Naive thymus-derived CD8-positive, alpha-beta T cell (primary cell): ENCODE results near the gene CLCNKA. TPM values are rescaled to one million over a fixed set of nuclear protein-coding genes. Genes with fewer than 3 reads are reported as not detected.
"Not testable (repeated sequence)": the region's sequence is repeated elsewhere in the genome, so short reads cannot be mapped to it uniquely, and the experiment has no call there.

Source experiments
- ATAC-seq, 2 donors: fragments of 150-1000 bp; cut with Tn5 transposase in 1 of 2; sonication (Bioruptor Pico), chemical (Tn5 transposase) in 1 of 2; 1 replicate in 1 of 2; 2 replicates in 1 of 2; pipeline ENCODE4 v1.10.0; 2021; ENCODE audit warnings: mild to moderate bottlenecking in 2 of 2, moderate library complexity in 2 of 2
- POLR2A ChIA-PET: fragments of 350-600 bp; sonication (Branson Sonifier 250); formaldehyde crosslinking; loops from one replicate; lab custom pipeline; 2021; ENCODE audit warnings: antibody characterized with exemption; lab: Charles Lee
- DNase-seq, 10 donors: peaks; one replicate each; pipeline versions ENCODE4 v3.0.0 to v3.0.0-alpha.2; 2020 to 2022
- H3K27ac Mint-ChIP-seq, 10 donors: one replicate each; pipeline ENCODE4 v1.8.0; 2020 to 2022; ENCODE audit warnings: mild to moderate bottlenecking in 10 of 10, mixed read lengths in 10 of 10, moderate library complexity in 4 of 10, inconsistent platforms in 1 of 10
- H3K27me3 Mint-ChIP-seq, 5 donors: one replicate each; pipeline ENCODE4 v1.8.0; 2021 to 2022; ENCODE audit warnings: mixed read lengths in 5 of 5
- H3K36me3 Mint-ChIP-seq, 3 donors: one replicate each; pipeline ENCODE4 v1.8.0; 2020 to 2022; ENCODE audit warnings: mixed read lengths in 3 of 3, mild to moderate bottlenecking in 2 of 3, inconsistent platforms in 1 of 3
- H3K4me1 Mint-ChIP-seq, 4 donors: one replicate each; pipeline ENCODE4 v1.8.0; 2021 to 2022; ENCODE audit warnings: mixed read lengths in 4 of 4
- H3K4me3 Mint-ChIP-seq, 10 donors: one replicate each; pipeline ENCODE4 v1.8.0; 2020 to 2022; ENCODE audit warnings: mild to moderate bottlenecking in 10 of 10, mixed read lengths in 10 of 10, moderate library complexity in 6 of 10, inconsistent platforms in 1 of 10
- H3K9me3 Mint-ChIP-seq, 9 donors: one replicate each; pipeline ENCODE4 v1.8.0; 2020 to 2022; ENCODE audit warnings: mixed read lengths in 9 of 9, mild to moderate bottlenecking in 3 of 9, inconsistent platforms in 1 of 9, moderate library complexity in 1 of 9
- polyA plus RNA-seq, 3 donors: library from polyadenylated mRNA; unstranded; fragments of 300-500 nt; fragmentation: Illumina TruSeq; gene quantifications; one replicate each; pipeline ENCODE4 v1.2.3, GENCODE V29; 2021
- total RNA-seq, 8 experiments: library from RNA in 2 of 8; stranded (reverse) in 2 of 8; gene quantifications; one replicate each; pipeline ENCODE4 v1.2.3 and lab custom pipeline; 2021 to 2026

CLCNKA gene
- total and polyA plus RNA-seq, 5 experiments from 2014 or later, result not detected

DNA sequence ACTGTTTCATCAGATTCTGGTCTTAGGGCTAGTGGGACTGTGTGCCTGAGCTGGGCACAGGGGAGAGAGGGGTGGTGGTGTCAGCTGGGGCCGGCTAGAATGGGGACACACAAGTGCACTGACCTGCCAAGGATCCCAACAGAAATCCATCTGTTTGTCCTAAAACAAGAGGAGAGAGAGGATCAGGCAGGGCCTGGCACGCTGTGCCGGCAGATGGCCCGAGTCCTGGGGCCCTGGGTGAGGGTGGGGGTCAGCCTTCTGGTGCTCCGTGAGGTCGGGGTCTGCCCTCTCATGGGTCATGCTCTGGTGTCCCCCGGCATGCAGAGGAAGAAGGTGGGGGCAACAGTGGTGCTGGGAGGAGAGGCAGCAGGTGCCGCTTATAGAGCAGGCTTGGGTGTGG, 18.0 kb downstream of the CLCNKA start:
- POLR2A ChIA-PET, H3K4me1 Mint-ChIP-seq, H3K27ac Mint-ChIP-seq, H3K27me3 Mint-ChIP-seq, H3K9me3 Mint-ChIP-seq, ATAC-seq, H3K4me3 Mint-ChIP-seq, DNase-seq, H3K36me3 Mint-ChIP-seq: not testable (repeated sequence)

DNA sequence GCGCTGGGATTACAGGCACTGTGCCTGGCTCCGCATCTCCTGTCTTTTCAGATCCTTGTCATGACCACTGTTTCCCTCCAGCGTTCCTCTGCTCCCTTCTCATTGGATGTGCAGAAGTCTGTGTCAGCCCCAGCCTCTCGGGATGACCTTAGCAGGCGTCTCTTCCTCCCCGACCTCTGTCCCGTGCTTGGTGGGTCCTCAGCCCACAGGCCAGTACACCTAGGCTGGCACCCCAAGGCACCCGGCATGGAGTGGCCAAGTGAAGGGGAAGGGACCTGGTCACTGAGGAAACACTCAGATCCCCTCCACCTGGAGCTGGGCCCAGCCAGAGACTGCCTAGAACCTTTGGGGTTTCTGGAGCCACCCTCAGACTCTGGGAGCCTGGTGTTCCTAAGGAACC, 19.4 kb downstream of the CLCNKA start:
- POLR2A ChIA-PET, result no interaction called here
- Mint-ChIP-seq H3K36me3 (no peaks in the 10 kb centered on the region), H3K4me3 (no peak overlapping the region), H3K4me1 (no peaks in the 10 kb centered on the region), H3K27me3 (peaks cover 0 to 7% (median 0%) of the 10 kb centered on the region in 5 donors), H3K27ac (no peak overlapping the region), H3K9me3 (no peaks in the 10 kb centered on the region)
- ATAC-seq (no peak), DNase-seq (no peak)

DNA sequence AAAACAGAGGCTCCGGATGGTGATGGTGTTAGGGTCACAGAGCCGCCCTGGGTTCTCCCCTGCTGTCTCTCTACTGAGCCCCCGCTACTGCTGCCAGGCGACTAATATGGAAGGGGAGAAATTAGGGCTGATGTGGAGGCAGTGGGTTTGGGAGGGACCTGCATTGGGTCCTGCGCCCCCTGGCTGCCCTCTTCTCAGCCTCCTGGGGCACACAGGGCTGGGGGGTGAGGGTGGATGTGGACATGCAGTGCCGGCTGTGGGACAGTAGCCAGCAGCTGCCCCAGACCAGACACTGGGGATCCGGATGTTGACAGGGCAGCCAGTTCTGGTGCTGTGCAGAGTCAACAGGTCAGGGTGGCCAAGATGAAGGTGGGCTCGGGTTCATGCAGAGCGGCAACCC, 20.3 kb downstream of the CLCNKA start:
- Mint-ChIP-seq H3K36me3 (no peaks in the 10 kb centered on the region), H3K4me3 (no peak overlapping the region), H3K4me1 (no peaks in the 10 kb centered on the region), H3K9me3 (no peaks in the 10 kb centered on the region), H3K27me3 (peaks cover 0 to 6% (median 0%) of the 10 kb centered on the region in 5 donors), H3K27ac (no peak overlapping the region)
- no peak for DNase-seq
- POLR2A ChIA-PET, result no interaction called here
- no peak for ATAC-seq

DNA sequence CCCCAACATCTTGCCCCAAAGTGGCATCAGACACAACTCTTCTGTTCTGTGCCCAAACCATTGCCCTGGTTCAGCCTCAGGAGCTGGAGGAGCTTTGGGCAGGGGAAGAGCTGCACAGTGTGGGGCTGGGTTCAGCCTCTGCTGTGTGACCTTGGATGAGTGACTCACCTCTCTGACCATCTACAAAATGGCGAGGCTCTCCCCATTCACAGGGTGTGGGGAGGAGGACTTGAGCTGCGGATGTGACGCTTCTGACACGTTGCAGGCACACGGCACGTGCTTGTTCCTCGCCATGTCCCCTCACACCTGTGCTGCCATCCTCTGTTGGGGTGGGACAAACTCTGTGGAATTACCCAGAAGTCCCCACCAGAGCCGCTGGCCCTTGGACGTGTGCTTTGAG, 20.8 kb downstream of the CLCNKA start:
- H3K36me3 Mint-ChIP-seq, H3K4me3 Mint-ChIP-seq, POLR2A ChIA-PET, DNase-seq, H3K9me3 Mint-ChIP-seq, H3K27me3 Mint-ChIP-seq, H3K27ac Mint-ChIP-seq, H3K4me1 Mint-ChIP-seq, ATAC-seq: not testable (repeated sequence)

DNA sequence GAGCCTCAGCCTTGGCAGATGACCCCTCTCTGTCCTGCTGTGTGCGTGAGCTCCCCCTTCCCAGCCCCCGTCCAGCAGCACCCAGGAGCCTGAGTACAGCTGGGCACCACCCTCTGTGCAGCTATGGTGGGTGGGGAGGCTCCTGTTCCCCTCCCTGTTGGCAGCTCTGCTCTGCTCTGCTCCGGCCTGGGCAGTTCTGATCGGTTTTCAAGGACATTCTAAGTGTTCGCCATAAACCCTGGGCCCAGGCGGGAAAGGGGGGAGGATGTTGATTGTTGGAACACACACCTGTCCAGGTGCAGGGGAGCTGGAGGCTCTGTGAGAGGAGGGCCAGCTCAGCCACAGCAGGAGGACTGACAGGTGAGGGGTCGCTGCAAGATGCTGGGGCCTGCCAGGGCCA, 21.7 kb downstream of the CLCNKA start, which contains the start of gene CLCNKB:
CLCNKB (plus strand) TSS at position 262 of the 400 bp plus-strand sequence. CDS start 711 bp downstream, outside the sequence.
- Mint-ChIP-seq H3K27ac (peak within 1 kb of the TSS in 1 of 10 donors; percentile 40), H3K4me3 (no peak within 1 kb of the TSS), H3K4me1 (peaks cover 0 to 3% (median 0%) of the 10 kb centered on the region in 4 donors), H3K36me3 (no peaks in the 10 kb centered on the region), H3K27me3 (peaks cover 0 to 3% (median 0%) of the 10 kb centered on the region in 5 donors), H3K9me3 (no peaks in the 10 kb centered on the region)
- DNase-seq, result no peak
- POLR2A ChIA-PET, result no interaction called here
- no peak for ATAC-seq

DNA sequence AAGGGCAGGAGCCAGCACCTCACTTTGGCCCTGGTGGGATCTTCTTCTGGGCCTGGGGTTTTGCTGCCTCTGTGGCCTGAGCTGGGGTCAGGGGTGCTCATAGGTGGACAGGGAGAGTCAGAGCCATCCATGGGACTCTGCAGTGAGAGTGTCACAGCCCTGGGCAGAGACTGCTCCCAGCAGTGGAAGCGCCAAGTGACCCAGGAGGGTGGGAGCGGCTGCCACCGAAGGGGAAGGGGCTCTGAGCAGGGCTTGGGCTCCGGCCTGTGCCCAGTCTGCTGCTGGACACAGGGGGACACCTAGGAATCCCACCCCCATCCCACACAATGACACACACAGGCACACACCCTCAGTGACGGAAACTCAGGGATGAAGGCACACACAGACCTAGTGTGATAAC, 22.1 kb downstream of the CLCNKA start:
- Mint-ChIP-seq H3K4me1 (peaks cover 0 to 5% (median 0%) of the 10 kb centered on the region in 4 donors), H3K9me3 (no peaks in the 10 kb centered on the region), H3K4me3 (no peak overlapping the region), H3K27me3 (peaks cover 0 to 3% (median 0%) of the 10 kb centered on the region in 5 donors), H3K36me3 (no peaks in the 10 kb centered on the region), H3K27ac (no peak overlapping the region)
- DNase-seq, result no peak
- no peak for ATAC-seq
- POLR2A ChIA-PET, result no interaction called here

DNA sequence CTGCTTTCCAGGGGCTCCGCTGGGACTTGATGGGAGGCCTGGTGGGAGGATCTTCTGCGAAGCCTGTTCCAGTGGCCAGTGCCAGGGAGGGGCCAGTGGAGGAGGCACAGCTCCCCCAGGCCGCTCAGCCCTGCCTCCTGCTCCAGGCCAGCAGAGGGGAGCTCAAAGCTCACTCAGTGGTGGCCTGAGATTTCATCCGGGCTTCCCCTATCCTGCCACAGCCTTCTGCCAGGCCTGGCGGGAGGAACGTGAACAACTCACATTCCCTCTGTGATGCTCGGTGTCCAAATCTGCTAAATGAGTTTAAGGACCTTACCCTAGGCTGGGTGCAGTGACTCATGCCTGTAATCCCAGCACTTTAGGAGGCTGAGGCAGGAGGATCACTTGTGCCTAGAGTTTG, 25.0 kb downstream of the CLCNKA start:
- ATAC-seq (no peak), DNase-seq (no peak)
- Mint-ChIP-seq H3K4me1 (peaks cover 0 to 8% (median 4%) of the 10 kb centered on the region in 4 donors), H3K27me3 (peaks cover 0 to 19% (median 13%) of the 10 kb centered on the region in 5 donors), H3K36me3 (no peaks in the 10 kb centered on the region), H3K27ac (no peak overlapping the region), H3K9me3 (no peaks in the 10 kb centered on the region), H3K4me3 (peak overlapping the region in 2 of 10 donors; percentile 20 to 57)
- POLR2A ChIA-PET, result no interaction called here

DNA sequence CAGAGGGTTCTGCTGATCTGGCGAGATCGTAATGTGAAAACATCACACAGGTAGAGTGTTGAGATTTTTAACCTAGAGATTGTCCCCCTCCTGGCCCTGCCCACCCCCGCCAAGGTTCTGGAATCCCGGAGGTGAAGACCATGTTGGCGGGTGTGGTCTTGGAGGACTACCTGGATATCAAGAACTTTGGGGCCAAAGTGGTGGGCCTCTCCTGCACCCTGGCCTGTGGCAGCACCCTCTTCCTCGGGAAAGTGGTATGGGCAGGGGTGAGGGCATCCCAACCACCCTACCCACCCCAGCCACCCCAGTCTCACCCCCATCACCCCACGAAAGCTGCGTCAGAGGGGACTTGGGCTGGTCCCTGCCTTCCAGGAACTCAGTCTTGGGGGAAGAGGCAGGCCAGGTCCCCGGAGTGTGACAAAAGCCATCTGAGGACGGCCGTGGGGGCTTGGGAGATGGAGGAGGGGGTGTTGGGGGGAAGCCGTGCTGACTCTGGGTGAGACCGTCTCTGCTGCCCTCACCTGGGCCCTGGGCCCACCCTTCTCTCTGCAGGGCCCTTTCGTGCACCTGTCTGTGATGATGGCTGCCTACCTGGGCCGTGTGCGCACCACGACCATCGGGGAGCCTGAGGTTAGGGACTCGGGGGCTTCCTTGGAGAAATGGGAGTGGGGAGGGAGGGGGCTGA, 26.1 kb downstream of the CLCNKA start:
- peaks cover 0 to 8% (median 4%) of the 10 kb centered on the region in 4 donors for H3K4me1 Mint-ChIP-seq
- peak overlapping the region in 1 of 10 donors; percentile 40 for H3K27ac Mint-ChIP-seq
- POLR2A ChIA-PET, result no interaction called here
- no peak for DNase-seq
- peaks cover 0 to 26% (median 13%) of the 10 kb centered on the region in 5 donors for H3K27me3 Mint-ChIP-seq
- H3K36me3 Mint-ChIP-seq, result no peaks in the 10 kb centered on the region
- ATAC-seq, result no peak
- no peaks in the 10 kb centered on the region for H3K9me3 Mint-ChIP-seq
- peak overlapping the region in 9 of 10 donors; percentile 23 to 72 (median 57) for H3K4me3 Mint-ChIP-seq

DNA sequence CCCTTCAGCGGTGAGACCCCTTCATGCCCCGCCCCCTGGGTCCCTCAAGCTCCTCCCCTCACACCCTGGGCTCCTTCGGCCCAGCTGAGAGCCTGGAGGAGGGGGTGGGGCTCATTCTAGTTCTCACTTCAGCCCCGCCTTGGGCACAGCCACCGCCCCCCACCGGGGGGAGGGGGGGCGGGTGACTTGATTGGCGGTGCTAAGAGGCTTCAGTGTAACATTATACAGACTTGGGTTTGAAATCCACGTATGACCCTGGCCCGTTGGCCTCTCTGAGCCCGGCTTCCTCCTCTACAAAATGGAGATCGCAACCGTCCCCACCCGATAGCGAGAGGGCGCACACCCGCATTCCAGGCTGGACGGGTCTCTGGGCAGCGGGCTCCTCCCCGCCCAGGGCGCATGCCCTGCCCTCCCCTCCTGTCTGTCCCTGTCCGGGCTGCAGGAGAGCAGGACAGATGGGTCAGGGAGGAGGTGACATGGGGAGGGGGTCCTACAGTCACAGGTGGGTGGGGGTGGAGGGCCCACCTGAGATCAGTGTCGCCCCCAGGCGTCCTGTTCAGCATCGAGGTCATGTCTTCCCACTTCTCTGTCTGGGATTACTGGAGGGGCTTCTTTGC, 26.8 kb downstream of the CLCNKA start:
- POLR2A ChIA-PET, result no interaction called here
- Mint-ChIP-seq H3K36me3 (no peaks in the 10 kb centered on the region), H3K4me1 (peaks cover 0 to 8% (median 4%) of the 10 kb centered on the region in 4 donors), H3K4me3 (peak overlapping the region in 8 of 10 donors; percentile 41 to 74 (median 58)), H3K9me3 (no peaks in the 10 kb centered on the region), H3K27me3 (peaks cover 0 to 24% (median 13%) of the 10 kb centered on the region in 5 donors), H3K27ac (peak overlapping the region in 1 of 10 donors; percentile 81)
- DNase-seq, result peak in 8 of 10 donors; percentile 18 to 70 (median 40)
- ATAC-seq, result peak; percentile 70 to 86

DNA sequence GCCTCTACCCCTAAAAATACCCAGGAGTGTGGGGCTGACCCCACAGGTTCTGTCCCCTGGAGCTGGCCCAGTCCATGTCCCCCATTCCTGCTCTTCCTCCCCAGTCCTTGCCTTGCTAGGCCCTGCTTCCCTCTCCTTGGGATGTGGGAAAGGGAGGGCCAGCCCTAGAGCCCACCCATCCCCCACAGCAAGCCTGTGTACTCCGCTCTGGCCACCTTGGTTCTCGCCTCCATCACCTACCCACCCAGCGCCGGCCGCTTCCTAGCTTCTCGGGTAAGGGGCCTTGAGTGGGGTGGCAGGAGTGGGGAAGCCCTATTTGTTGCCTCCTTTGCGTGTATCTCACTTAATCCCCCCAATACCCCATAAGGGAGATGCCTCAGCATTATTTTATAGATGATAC, 28.5 kb downstream of the CLCNKA start:
- Mint-ChIP-seq H3K27ac (peak overlapping the region in 1 of 10 donors; percentile 30), H3K36me3 (no peaks in the 10 kb centered on the region), H3K27me3 (peaks cover 0 to 24% (median 13%) of the 10 kb centered on the region in 5 donors), H3K4me1 (peaks cover 0 to 8% (median 4%) of the 10 kb centered on the region in 4 donors), H3K4me3 (peak overlapping the region in 4 of 10 donors; percentile 33 to 51 (median 38)), H3K9me3 (no peaks in the 10 kb centered on the region)
- POLR2A ChIA-PET, result interaction anchor here (0.6 kb wide), 1 partner anchor 298 kb away, joined by 4 read pairs; no protein-coding TSS in a partner anchor
- ATAC-seq, result no peak
- DNase-seq, result no peak

DNA sequence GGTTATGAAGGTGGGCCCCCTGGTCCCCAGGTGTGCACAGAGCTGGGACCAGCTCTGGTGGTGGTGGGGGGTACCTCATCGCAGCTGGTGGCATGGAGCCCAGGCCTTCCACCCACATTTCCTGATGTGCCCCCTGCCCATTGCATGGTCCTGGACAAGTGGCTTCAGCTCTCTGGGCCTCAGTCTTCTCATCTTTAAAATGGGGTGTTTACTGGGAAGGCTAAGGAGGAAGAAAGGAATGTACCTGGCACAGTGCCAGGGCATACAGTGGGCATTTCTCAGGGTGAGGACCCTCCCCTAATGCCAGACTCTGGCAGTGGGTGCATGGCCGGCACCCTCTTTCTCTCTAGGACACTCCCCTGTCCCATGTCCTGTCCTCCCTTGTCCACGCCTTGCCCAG, 29.2 kb downstream of the CLCNKA start:
- peaks cover 0 to 12% (median 8%) of the 10 kb centered on the region in 4 donors for H3K4me1 Mint-ChIP-seq
- H3K36me3 Mint-ChIP-seq, result no peaks in the 10 kb centered on the region
- POLR2A ChIA-PET, result no interaction called here
- H3K9me3 Mint-ChIP-seq, result no peaks in the 10 kb centered on the region
- no peak overlapping the region for H3K27ac Mint-ChIP-seq
- peaks cover 0 to 23% (median 13%) of the 10 kb centered on the region in 5 donors for H3K27me3 Mint-ChIP-seq
- no peak overlapping the region for H3K4me3 Mint-ChIP-seq
- no peak for ATAC-seq
- DNase-seq, result no peak

DNA sequence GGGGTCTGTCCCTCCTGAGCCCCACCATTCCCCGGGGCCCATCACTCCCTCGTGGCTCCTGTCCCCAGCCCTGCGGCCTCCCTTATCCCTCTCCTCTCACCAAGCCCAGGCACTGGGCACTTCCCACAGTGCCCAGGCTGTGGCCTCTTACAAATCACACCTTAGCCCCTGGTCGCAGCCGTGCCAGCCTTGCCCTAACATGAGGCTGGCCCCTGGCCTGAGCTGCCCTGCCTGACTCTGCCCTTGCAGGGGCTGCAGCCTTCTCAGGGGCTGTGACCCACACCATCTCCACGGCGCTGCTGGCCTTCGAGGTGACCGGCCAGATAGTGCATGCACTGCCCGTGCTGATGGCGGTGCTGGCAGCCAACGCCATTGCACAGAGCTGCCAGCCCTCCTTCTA, 30.1 kb downstream of the CLCNKA start:
- ATAC-seq, H3K4me3 Mint-ChIP-seq, H3K9me3 Mint-ChIP-seq, DNase-seq, POLR2A ChIA-PET, H3K27ac Mint-ChIP-seq, H3K36me3 Mint-ChIP-seq: not testable (repeated sequence)
- H3K4me1 Mint-ChIP-seq, result peaks cover 0 to 16% (median 10%) of the 10 kb centered on the region in 4 donors
- H3K27me3 Mint-ChIP-seq, result peaks cover 0 to 25% (median 13%) of the 10 kb centered on the region in 5 donors
